GM12865 (cell line): ENCODE data around the gene NUDT4.
A peak's percentile ranks its signal among the peaks of the same experiment; 100 is the strongest.

Experiments used
- DNase-seq: peaks from one replicate; pipeline ENCODE4 v3.0.0; 2010; ENCODE audit warnings: low read depth
- H3K4me3 ChIP-seq: 2 replicates; pipeline ENCODE4 v1.5.1; 2011; ENCODE audit warnings: mild to moderate bottlenecking, low read depth, low read length, control low read depth
- TF ChIP-seq, protein P1 (sequence below): IDR thresholded peaks from 2 replicates; pipeline ENCODE4 v1.5.1; 2011; ENCODE audit warnings: low read length, control low read depth, low read depth, inconsistent platforms; ENCODE audit not compliant: insufficient read depth; ENCODE audit errors: missing control alignments

The NUDT4 gene

DNA sequence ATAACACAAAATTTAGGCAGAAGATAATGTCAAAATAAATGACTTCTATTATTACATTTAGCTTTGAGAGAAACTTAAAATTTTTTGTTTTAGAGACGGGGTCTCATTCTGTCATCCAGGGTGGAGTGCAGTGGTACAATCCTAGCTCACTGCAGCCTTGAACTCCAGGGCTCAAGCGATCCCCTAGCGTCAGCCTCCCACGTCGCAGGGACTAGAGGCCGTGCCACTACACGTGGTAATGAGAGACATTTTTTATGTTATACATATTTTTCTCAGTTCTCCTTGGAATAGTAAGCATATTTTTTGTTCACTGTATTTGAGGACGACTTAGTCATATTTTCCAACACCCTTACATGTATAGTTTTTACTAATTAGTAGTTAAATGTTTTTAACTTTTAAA lies 21.5 kb upstream of the NUDT4 start:
- no peak overlapping the region for H3K4me3 ChIP-seq
- no peak for DNase-seq
- TF ChIP-seq, protein P1, sequence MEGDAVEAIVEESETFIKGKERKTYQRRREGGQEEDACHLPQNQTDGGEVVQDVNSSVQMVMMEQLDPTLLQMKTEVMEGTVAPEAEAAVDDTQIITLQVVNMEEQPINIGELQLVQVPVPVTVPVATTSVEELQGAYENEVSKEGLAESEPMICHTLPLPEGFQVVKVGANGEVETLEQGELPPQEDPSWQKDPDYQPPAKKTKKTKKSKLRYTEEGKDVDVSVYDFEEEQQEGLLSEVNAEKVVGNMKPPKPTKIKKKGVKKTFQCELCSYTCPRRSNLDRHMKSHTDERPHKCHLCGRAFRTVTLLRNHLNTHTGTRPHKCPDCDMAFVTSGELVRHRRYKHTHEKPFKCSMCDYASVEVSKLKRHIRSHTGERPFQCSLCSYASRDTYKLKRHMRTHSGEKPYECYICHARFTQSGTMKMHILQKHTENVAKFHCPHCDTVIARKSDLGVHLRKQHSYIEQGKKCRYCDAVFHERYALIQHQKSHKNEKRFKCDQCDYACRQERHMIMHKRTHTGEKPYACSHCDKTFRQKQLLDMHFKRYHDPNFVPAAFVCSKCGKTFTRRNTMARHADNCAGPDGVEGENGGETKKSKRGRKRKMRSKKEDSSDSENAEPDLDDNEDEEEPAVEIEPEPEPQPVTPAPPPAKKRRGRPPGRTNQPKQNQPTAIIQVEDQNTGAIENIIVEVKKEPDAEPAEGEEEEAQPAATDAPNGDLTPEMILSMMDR, result no peak

DNA sequence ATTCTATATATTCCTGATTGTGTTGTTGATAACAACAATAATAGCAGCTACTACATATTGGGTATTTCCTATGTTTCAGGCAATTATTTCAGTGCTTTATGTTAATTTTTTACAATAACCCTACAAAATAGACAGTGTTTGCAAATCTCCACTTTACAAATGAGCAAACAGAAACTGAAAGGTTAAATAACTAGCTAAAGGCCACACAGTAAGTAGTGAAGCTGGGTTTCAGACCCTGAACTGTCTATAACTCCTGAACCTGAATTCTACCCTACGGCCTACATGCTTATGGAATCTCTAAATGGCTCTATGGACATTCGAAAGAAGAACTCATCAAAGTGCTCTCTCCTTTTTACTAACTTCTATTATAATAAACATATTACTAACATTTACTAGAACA lies 19.7 kb upstream of the NUDT4 start:
- no peak overlapping the region for H3K4me3 ChIP-seq
- TF ChIP-seq, protein P1, result no peak
- DNase-seq, result peak; percentile 48

- no peak overlapping the region for H3K4me3 ChIP-seq
- no peak for DNase-seq
- TF ChIP-seq, protein P1, result no peak
Measured at GRCh38 chr12:93358821-93359220, 18.9 kb upstream of the NUDT4 start.

- TF ChIP-seq, protein P1, result no peak
- no peak for DNase-seq
- no peak overlapping the region for H3K4me3 ChIP-seq
Measured at GRCh38 chr12:93360688-93361087, 17.0 kb upstream of the NUDT4 start.

GRCh38 chr12:93361151-93361919 lies 16.4 kb upstream of the NUDT4 start:
- DNase-seq, result no peak
- TF ChIP-seq, protein P1, result no peak
- no peak overlapping the region for H3K4me3 ChIP-seq

DNA sequence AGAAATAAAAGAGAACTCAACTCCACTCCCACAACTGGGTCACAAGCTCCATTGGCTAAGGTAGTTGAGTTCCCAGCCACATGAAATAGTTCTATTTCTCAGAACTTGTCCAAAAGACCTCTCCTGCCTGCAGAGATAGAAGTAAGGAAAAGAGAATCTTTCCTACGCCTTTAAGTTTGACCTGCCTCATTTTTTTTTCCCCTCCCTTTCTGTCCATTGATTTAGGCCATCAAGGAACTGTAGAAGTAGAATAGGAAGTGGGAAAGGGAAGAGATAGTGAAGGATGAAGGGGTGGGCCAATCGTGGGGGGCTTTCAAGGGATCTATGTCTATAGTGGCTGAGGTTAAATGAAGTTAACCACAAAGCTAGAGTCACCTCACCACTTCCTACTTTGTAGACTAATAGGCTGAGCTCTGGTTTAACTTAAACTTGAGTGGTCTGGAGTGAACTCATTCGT lies 13.9 kb upstream of the NUDT4 start:
- TF ChIP-seq, protein P1, result no peak
- H3K4me3 ChIP-seq, result no peak overlapping the region
- peak; percentile 29 for DNase-seq
